ENCODE results near the gene LMO4. TPM values are rescaled to one million over a fixed set of nuclear protein-coding genes. Genes with fewer than 3 reads are reported as not detected.
A peak's percentile ranks its signal among the peaks of the same experiment; 100 is the strongest.

The LMO4 gene
- total RNA-seq, 3 donors from 2014 or later, result 34.4 to 67.5 (median 39.3) TPM

GRCh38 chr1:87335175-87335884 lies 6.7 kb downstream of the LMO4 start:
- Histone ChIP-seq H3K4me1 (peaks cover 6 to 9% of the 10 kb centered on the region in 2 donors), H3K4me3 (peak overlapping the region; percentile 54 to 95 (median 85)), H3K36me3 (no peaks in the 10 kb centered on the region), H3K27ac (peak overlapping the region; percentile 88 to 89), H3K27me3 (no peaks in the 10 kb centered on the region), H3K9me3 (no peaks in the 10 kb centered on the region)
- intact Hi-C loops (cut with DNase I; ENCODE audit: low total_unique reads), result no loop called here
- TF ChIP-seq, protein P1, sequence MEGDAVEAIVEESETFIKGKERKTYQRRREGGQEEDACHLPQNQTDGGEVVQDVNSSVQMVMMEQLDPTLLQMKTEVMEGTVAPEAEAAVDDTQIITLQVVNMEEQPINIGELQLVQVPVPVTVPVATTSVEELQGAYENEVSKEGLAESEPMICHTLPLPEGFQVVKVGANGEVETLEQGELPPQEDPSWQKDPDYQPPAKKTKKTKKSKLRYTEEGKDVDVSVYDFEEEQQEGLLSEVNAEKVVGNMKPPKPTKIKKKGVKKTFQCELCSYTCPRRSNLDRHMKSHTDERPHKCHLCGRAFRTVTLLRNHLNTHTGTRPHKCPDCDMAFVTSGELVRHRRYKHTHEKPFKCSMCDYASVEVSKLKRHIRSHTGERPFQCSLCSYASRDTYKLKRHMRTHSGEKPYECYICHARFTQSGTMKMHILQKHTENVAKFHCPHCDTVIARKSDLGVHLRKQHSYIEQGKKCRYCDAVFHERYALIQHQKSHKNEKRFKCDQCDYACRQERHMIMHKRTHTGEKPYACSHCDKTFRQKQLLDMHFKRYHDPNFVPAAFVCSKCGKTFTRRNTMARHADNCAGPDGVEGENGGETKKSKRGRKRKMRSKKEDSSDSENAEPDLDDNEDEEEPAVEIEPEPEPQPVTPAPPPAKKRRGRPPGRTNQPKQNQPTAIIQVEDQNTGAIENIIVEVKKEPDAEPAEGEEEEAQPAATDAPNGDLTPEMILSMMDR (IDR thresholded peaks at IDR 0.05), result peak in 1 of 3 donors; percentile 16
- TF ChIP-seq POLR2A (IDR thresholded peaks at IDR 0.05) (no peak), POLR2AphosphoS5 (IDR thresholded peaks at IDR 0.05) (no peak)
- DNase-seq (ENCODE audit: low spot score in 2 of 2), result peak; percentile 33 to 62

GRCh38 chr1:87336623-87337067 lies 8.0 kb downstream of the LMO4 start:
- no peaks in the 10 kb centered on the region for H3K27me3 ChIP-seq
- no peaks in the 10 kb centered on the region for H3K36me3 ChIP-seq
- DNase-seq (ENCODE audit: low spot score in 2 of 2), result no peak
- intact Hi-C loops (cut with DNase I; ENCODE audit: low total_unique reads), result no loop called here
- H3K27ac ChIP-seq, result peak overlapping the region; percentile 23 to 29
- H3K9me3 ChIP-seq, result no peaks in the 10 kb centered on the region
- TF ChIP-seq POLR2A (IDR thresholded peaks at IDR 0.05) (no peak), POLR2AphosphoS5 (IDR thresholded peaks at IDR 0.05) (no peak)
- TF ChIP-seq, protein P1 (IDR thresholded peaks at IDR 0.05), result no peak
- peaks cover 6 to 9% of the 10 kb centered on the region in 2 donors for H3K4me1 ChIP-seq
- peak overlapping the region in 2 of 3 donors; percentile 85 to 95 for H3K4me3 ChIP-seq

GRCh38 chr1:87337606-87338005 lies 8.9 kb downstream of the LMO4 start:
- intact Hi-C loops (cut with DNase I; ENCODE audit: low total_unique reads), result no loop called here
- DNase-seq (ENCODE audit: low spot score in 2 of 2), result no peak
- no peaks in the 10 kb centered on the region for H3K27me3 ChIP-seq
- H3K4me3 ChIP-seq, result no peak overlapping the region
- peak overlapping the region in 1 of 2 donors; percentile 29 for H3K27ac ChIP-seq
- peaks cover 2 to 4% of the 10 kb centered on the region in 2 donors for H3K4me1 ChIP-seq
- no peaks in the 10 kb centered on the region for H3K9me3 ChIP-seq
- no peaks in the 10 kb centered on the region for H3K36me3 ChIP-seq
- no peak for TF ChIP-seq POLR2AphosphoS5 (IDR thresholded peaks at IDR 0.05)
- no peak for TF ChIP-seq POLR2A (IDR thresholded peaks at IDR 0.05)
- TF ChIP-seq, protein P1 (IDR thresholded peaks at IDR 0.05), result no peak

- Histone ChIP-seq H3K4me1 (no peaks in the 10 kb centered on the region), H3K9me3 (no peaks in the 10 kb centered on the region), H3K27ac (no peak overlapping the region), H3K36me3 (no peaks in the 10 kb centered on the region), H3K4me3 (no peak overlapping the region), H3K27me3 (no peaks in the 10 kb centered on the region)
- TF ChIP-seq, protein P1 (IDR thresholded peaks at IDR 0.05), result no peak
- TF ChIP-seq POLR2AphosphoS5 (IDR thresholded peaks at IDR 0.05) (no peak), POLR2A (IDR thresholded peaks at IDR 0.05) (no peak)
- DNase-seq (ENCODE audit: low spot score in 2 of 2), result no peak
- intact Hi-C loops (cut with DNase I; ENCODE audit: low total_unique reads), result no loop called here
These were observed 9.9 kb downstream of the LMO4 start for GRCh38 chr1:87338566-87338965.

- no peak for DNase-seq (ENCODE audit: low spot score in 2 of 2)
- no peaks in the 10 kb centered on the region for H3K36me3 ChIP-seq
- intact Hi-C loops (cut with DNase I; ENCODE audit: low total_unique reads), result no loop called here
- H3K4me1 ChIP-seq, result no peaks in the 10 kb centered on the region
- H3K9me3 ChIP-seq, result no peaks in the 10 kb centered on the region
- no peaks in the 10 kb centered on the region for H3K27me3 ChIP-seq
- TF ChIP-seq, protein P1 (IDR thresholded peaks at IDR 0.05), result no peak
- no peak for TF ChIP-seq POLR2AphosphoS5 (IDR thresholded peaks at IDR 0.05)
- no peak for TF ChIP-seq POLR2A (IDR thresholded peaks at IDR 0.05)
- H3K27ac ChIP-seq, result no peak overlapping the region
- H3K4me3 ChIP-seq, result no peak overlapping the region
These were observed 15.6 kb downstream of the LMO4 start for GRCh38 chr1:87344231-87344630.
